Smooth muscle cell (in vitro differentiated cells): ENCODE data around the gene RIMBP2. TPM values are rescaled to one million over a fixed set of nuclear protein-coding genes. Genes with fewer than 3 reads are reported as not detected.

Experiments
- DNase-seq: peaks from one replicate; lab custom pipeline; 2025; ENCODE audit not compliant: unreplicated experiment; lab: John Stamatoyannopoulos, UW
- H2AFZ ChIP-seq: fragments of 200-600 bp; sonication (generic); 2 replicates; pipeline ENCODE4 v1.6.0; 2016; ENCODE audit warnings: antibody characterized with exemption, low read depth, mild to moderate bottlenecking
- H3F3A ChIP-seq: fragments of 200-600 bp; sonication (generic); 2 replicates; pipeline ENCODE4 v1.6.0; 2017; ENCODE audit warnings: antibody characterized with exemption, low read depth
- H3K27ac ChIP-seq: fragments of 200-600 bp; sonication (generic); 2 replicates; pipeline ENCODE4 v1.5.1; 2016; ENCODE audit warnings: low read depth, mild to moderate bottlenecking
- H3K27me3 ChIP-seq: fragments of 200-600 bp; sonication (generic); 2 replicates; pipeline ENCODE4 v1.6.1; 2016; ENCODE audit warnings: low read depth, mild to moderate bottlenecking
- H3K36me3 ChIP-seq: fragments of 200-600 bp; sonication (generic); 2 replicates; pipeline ENCODE4 v1.5.1; 2016; ENCODE audit warnings: low read depth
- H3K4me1 ChIP-seq: fragments of 200-600 bp; sonication (generic); 2 replicates; pipeline ENCODE4 v1.5.1; 2016; ENCODE audit warnings: low read depth
- H3K4me2 ChIP-seq: fragments of 200-600 bp; sonication (generic); 2 replicates; pipeline ENCODE4 v1.6.0; 2016; ENCODE audit warnings: mild to moderate bottlenecking
- H3K4me3 ChIP-seq: fragments of 200-600 bp; sonication (generic); 2 replicates; pipeline ENCODE4 v1.5.1; 2016; ENCODE audit warnings: mild to moderate bottlenecking
- H3K79me2 ChIP-seq: fragments of 200-600 bp; sonication (generic); 2 replicates; pipeline ENCODE4 v1.6.0; 2016; ENCODE audit warnings: low read depth, mild to moderate bottlenecking
- H3K9ac ChIP-seq: fragments of 200-600 bp; sonication (generic); 2 replicates; pipeline ENCODE4 v1.6.0; 2016; ENCODE audit warnings: low read depth
- H3K9me3 ChIP-seq: fragments of 200-600 bp; sonication (generic); replicated peaks from 2 replicates; pipeline ENCODE4 v1.5.1; 2016; ENCODE audit warnings: low read depth
- H4K20me1 ChIP-seq: fragments of 200-600 bp; sonication (generic); 2 replicates; pipeline ENCODE4 v1.6.0; 2016; ENCODE audit warnings: low read depth
- WGBS: methylation state at CpG from one replicate; pipeline ENCODE4 v1.1.7; 2016; ENCODE audit warnings: low lambda C conversion rate; 5-methylcytosine and 5-hydroxymethylcytosine counted together
- polyA plus RNA-seq: library from polyadenylated mRNA; unstranded; fragments of >200 nt; fragmentation: Nextera tagmentation; extraction: Ambion mirVana; gene quantifications from 2 replicates; pipeline ENCODE4 v1.2.1, GENCODE V29; 2016
- total RNA-seq: library from RNA; depleted of rRNA; stranded (reverse); fragments of >200 nt; gene quantifications from 2 replicates; pipeline ENCODE4 v1.2.3, GENCODE V29; 2014
- TF ChIP-seq, protein P1 (sequence below): fragments of 200-600 bp; sonication (generic); IDR thresholded peaks from 2 replicates; pipeline ENCODE4 v1.5.1; 2017; ENCODE audit warnings: borderline replicate concordance, mild to moderate bottlenecking, antibody characterized with exemption; ENCODE audit not compliant: insufficient read depth, poor library complexity, severe bottlenecking

Gene RIMBP2
- total and polyA plus RNA-seq, 2 experiments from 2014 or later, result 2.3 TPM; not detected in 1

DNA sequence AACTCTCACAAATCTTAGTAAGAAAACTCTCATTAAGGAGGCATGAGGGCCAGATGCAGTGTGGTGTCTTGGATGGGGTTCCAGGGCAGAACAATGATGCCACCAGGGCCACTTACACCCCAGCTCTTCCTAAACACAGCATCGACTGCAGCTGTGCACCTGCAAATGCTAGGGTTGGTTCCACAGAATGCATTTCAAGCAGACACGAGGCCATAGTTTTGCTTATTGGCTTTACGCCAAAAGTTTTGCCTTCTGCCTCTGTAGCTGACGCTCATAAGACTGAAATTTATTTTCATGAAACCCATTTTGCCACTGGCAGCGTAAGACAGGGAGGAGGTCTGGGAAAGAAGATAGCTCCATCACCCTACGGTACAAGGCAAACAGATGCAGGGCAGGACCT, 179.0 kb downstream of the RIMBP2 start:
- TF ChIP-seq, protein P1, sequence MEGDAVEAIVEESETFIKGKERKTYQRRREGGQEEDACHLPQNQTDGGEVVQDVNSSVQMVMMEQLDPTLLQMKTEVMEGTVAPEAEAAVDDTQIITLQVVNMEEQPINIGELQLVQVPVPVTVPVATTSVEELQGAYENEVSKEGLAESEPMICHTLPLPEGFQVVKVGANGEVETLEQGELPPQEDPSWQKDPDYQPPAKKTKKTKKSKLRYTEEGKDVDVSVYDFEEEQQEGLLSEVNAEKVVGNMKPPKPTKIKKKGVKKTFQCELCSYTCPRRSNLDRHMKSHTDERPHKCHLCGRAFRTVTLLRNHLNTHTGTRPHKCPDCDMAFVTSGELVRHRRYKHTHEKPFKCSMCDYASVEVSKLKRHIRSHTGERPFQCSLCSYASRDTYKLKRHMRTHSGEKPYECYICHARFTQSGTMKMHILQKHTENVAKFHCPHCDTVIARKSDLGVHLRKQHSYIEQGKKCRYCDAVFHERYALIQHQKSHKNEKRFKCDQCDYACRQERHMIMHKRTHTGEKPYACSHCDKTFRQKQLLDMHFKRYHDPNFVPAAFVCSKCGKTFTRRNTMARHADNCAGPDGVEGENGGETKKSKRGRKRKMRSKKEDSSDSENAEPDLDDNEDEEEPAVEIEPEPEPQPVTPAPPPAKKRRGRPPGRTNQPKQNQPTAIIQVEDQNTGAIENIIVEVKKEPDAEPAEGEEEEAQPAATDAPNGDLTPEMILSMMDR, result no peak
- 87% methylated on average over 6 of the region's 6 CpGs for WGBS

DNA sequence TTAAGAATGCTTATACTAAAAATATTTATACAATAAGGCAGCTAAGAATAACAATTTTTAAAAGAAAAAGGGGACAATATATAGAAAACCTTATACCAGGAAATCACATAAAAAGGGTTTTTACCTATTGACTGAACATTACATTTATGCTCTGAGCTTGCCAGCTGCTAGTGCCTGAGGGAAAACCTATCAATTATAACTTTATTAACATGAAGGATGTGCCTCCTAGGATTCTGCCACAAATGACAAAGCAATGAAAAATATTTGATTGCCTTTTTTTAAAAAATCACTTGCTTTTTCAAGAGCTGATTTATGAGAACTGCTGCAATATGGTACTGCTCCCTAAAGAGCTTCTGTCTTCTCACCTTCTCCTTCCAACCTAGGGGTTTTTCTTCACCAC, 185.7 kb downstream of the RIMBP2 start:
- DNase-seq, result no peak
- Histone ChIP-seq H3K79me2 (no peaks in the 10 kb centered on the region), H4K20me1 (no peaks in the 10 kb centered on the region), H3K27me3 (no peaks in the 10 kb centered on the region), H2AFZ (no peak overlapping the region), H3K9me3 (no peaks in the 10 kb centered on the region), H3K4me2 (no peak overlapping the region), H3K4me1 (no peaks in the 10 kb centered on the region), H3K4me3 (no peak overlapping the region), H3F3A (no peaks in the 10 kb centered on the region), H3K36me3 (no peaks in the 10 kb centered on the region), H3K9ac (no peak overlapping the region), H3K27ac (no peak overlapping the region)
- TF ChIP-seq, protein P1, result no peak

More for the DNA sequence above, 179.0 kb downstream of the RIMBP2 start:
- Histone ChIP-seq H3K36me3 (no peaks in the 10 kb centered on the region), H4K20me1 (no peaks in the 10 kb centered on the region), H3K4me1 (no peaks in the 10 kb centered on the region), H3K79me2 (no peaks in the 10 kb centered on the region), H3K9me3 (no peaks in the 10 kb centered on the region), H2AFZ (no peak overlapping the region), H3K27ac (no peak overlapping the region), H3K27me3 (no peaks in the 10 kb centered on the region), H3K4me3 (no peak overlapping the region), H3K4me2 (no peak overlapping the region), H3F3A (no peaks in the 10 kb centered on the region), H3K9ac (no peak overlapping the region)
- no peak for DNase-seq

GRCh38 chr12:130529781-130530180, 186.3 kb downstream of the RIMBP2 start:
- no peaks in the 10 kb centered on the region for H4K20me1 ChIP-seq
- no peaks in the 10 kb centered on the region for H3K27me3 ChIP-seq
- no peaks in the 10 kb centered on the region for H3K36me3 ChIP-seq
- no peak for DNase-seq
- no peak overlapping the region for H3K4me2 ChIP-seq
- H3K9ac ChIP-seq, result no peak overlapping the region
- no peaks in the 10 kb centered on the region for H3K9me3 ChIP-seq
- 79% methylated on average over 4 of the region's 4 CpGs for WGBS
- no peaks in the 10 kb centered on the region for H3F3A ChIP-seq
- no peaks in the 10 kb centered on the region for H3K4me1 ChIP-seq
- H3K4me3 ChIP-seq, result no peak overlapping the region
- no peaks in the 10 kb centered on the region for H3K79me2 ChIP-seq
- H3K27ac ChIP-seq, result no peak overlapping the region
- TF ChIP-seq, protein P1, result no peak
- no peak overlapping the region for H2AFZ ChIP-seq

DNA sequence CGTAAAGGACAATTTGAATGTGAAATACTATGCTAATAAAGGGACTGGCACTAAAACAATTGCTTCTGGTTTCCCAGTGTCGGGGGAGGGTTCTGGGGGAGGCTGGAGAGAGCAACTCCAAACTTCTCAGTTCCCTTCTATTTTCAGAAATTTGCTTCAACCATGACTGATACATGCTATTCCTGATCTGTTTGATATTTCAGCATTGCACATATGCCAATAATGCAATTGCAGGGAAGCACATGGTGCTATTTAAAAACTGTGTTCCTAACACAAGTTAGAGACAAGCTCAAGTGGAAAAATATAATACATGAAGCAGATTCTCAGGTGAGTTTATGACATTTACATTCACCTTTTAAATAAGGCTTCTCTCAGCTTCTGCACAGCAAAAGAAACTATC, 188.9 kb downstream of the RIMBP2 start:
- TF ChIP-seq, protein P1, result no peak
- H3K4me3 ChIP-seq, result no peak overlapping the region
- no peaks in the 10 kb centered on the region for H3K27me3 ChIP-seq
- H3K27ac ChIP-seq, result no peak overlapping the region
- no peaks in the 10 kb centered on the region for H4K20me1 ChIP-seq
- H3F3A ChIP-seq, result no peaks in the 10 kb centered on the region
- no peaks in the 10 kb centered on the region for H3K79me2 ChIP-seq
- H3K4me2 ChIP-seq, result no peak overlapping the region
- no peaks in the 10 kb centered on the region for H3K9me3 ChIP-seq
- H3K9ac ChIP-seq, result no peak overlapping the region
- no peak for DNase-seq
- no peak overlapping the region for H2AFZ ChIP-seq
- WGBS, result 35% methylated on average over 2 of the region's 2 CpGs
- no peaks in the 10 kb centered on the region for H3K4me1 ChIP-seq
- H3K36me3 ChIP-seq, result no peaks in the 10 kb centered on the region
